GM12878 (cell line): ENCODE measurements around the gene KAZN.

Experiments
- CHD1 ChIP-seq: IDR thresholded peaks from 2 replicates; pipeline ENCODE4 v1.6.1; 2012; ENCODE audit warnings: low read depth, low read length, improper control_type of control experiment
- ELK1 ChIP-seq: IDR thresholded peaks from 2 replicates; pipeline ENCODE4 v1.6.1; 2012; ENCODE audit warnings: low read depth, low read length, improper control_type of control experiment
- EP300 ChIP-seq, 2 experiments: fragments of 150-350 bp in 1 of 2; IDR thresholded peaks; 2 replicates each; pipeline ENCODE4 v1.6.1; 2011 to 2012; ENCODE audit warnings: low read depth in 2 of 2, low read length in 2 of 2, borderline replicate concordance in 1 of 2, improper control_type of control experiment in 1 of 2, inconsistent platforms in 1 of 2; ENCODE audit not compliant: control insufficient read depth in 1 of 2
- EZH2 ChIP-seq: IDR thresholded peaks from 2 replicates; pipeline ENCODE4 v1.6.1; 2012; ENCODE audit warnings: low read depth, mild to moderate bottlenecking, control low read depth, inconsistent platforms, low read length, borderline replicate concordance; ENCODE audit not compliant: control insufficient read depth
- FOXK2 ChIP-seq: fragments of 450-650 bp; IDR thresholded peaks from 2 replicates; pipeline ENCODE4 v1.6.1; 2017; ENCODE audit warnings: mild to moderate bottlenecking, moderate library complexity
- HCFC1 ChIP-seq: fragments of 150-350 bp; IDR thresholded peaks from 2 replicates; pipeline ENCODE4 v1.6.1; 2014; ENCODE audit warnings: low read length
- HDGF ChIP-seq: fragments of 450-650 bp; IDR thresholded peaks from 2 replicates; pipeline ENCODE4 v1.6.1; 2016; ENCODE audit warnings: antibody characterized with exemption
- KDM1A ChIP-seq: fragments of 200-600 bp; sonication (generic); IDR thresholded peaks from 2 replicates; pipeline ENCODE4 v1.6.1; 2016; ENCODE audit warnings: borderline replicate concordance
- POLR2A ChIP-seq: IDR thresholded peaks from 2 replicates; pipeline ENCODE4 v1.6.1; 2011; ENCODE audit warnings: low read depth, mild to moderate bottlenecking, low read length
- POLR2AphosphoS5 ChIP-seq: IDR thresholded peaks from 2 replicates; pipeline ENCODE4 v1.6.1; 2011; ENCODE audit warnings: mild to moderate bottlenecking, low read length, inconsistent platforms
- REST ChIP-seq: IDR thresholded peaks from 2 replicates; pipeline ENCODE4 v1.6.1; 2012; ENCODE audit warnings: mild to moderate bottlenecking, low read depth, low read length
- TARDBP ChIP-seq: IDR thresholded peaks from 2 replicates; pipeline ENCODE4 v1.6.1; 2016; ENCODE audit warnings: borderline replicate concordance

- no peak for TF ChIP-seq REST
- no peak for TF ChIP-seq ELK1
- no peak for TF ChIP-seq EZH2
- no peak for TF ChIP-seq HDGF
- no peak for TF ChIP-seq HCFC1
- TF ChIP-seq POLR2A = no peak
- no peak for TF ChIP-seq CHD1
- no peak for TF ChIP-seq FOXK2
- TF ChIP-seq EP300 (IDR thresholded peaks at IDR 0.05; ENCODE audit: borderline replicate concordance in 1 of 2, control insufficient read depth in 1 of 2, low read depth in 2 of 2, low read length in 2 of 2) = no peak
- no peak for TF ChIP-seq TARDBP
- no peak for TF ChIP-seq KDM1A
- no peak for TF ChIP-seq POLR2AphosphoS5
Observed at GRCh38 chr1:14922942-14923726, 324.6 kb downstream of the KAZN start.
